ENCODE measurements around the gene TDRD12.
"Not testable (repeated sequence)": the region's sequence is repeated elsewhere in the genome, so short reads cannot be mapped to it uniquely, and the experiment has no call there.

The TDRD12 gene

DNA sequence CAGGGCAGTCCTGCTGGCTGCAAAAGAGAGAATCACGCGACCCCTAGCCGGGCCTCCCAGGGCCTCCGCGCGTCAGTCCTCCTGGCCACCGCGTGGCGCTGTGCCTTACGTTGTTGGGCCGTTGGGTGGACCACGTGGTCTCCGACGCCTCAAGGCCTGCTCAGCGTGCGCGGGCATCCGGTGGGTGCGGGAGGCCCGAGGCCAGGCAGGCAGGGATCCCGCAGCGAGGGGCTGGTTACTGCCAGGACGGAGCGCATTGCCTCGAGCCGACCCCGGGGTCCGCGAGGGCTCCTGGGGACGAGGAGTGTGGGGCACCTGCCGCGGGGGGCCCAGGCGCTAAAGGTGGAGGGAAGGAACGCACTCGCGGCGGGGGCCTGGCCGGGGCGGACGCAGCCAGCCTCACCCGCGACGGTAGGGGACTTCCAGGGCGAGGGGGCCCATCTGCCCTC, at the start of gene TDRD12:
TSS of gene TDRD12 (plus strand) at position 157 of the 449 bp plus-strand sequence. CDS start 306 bp downstream, outside the sequence.
- no peak for DNase-seq

DNA sequence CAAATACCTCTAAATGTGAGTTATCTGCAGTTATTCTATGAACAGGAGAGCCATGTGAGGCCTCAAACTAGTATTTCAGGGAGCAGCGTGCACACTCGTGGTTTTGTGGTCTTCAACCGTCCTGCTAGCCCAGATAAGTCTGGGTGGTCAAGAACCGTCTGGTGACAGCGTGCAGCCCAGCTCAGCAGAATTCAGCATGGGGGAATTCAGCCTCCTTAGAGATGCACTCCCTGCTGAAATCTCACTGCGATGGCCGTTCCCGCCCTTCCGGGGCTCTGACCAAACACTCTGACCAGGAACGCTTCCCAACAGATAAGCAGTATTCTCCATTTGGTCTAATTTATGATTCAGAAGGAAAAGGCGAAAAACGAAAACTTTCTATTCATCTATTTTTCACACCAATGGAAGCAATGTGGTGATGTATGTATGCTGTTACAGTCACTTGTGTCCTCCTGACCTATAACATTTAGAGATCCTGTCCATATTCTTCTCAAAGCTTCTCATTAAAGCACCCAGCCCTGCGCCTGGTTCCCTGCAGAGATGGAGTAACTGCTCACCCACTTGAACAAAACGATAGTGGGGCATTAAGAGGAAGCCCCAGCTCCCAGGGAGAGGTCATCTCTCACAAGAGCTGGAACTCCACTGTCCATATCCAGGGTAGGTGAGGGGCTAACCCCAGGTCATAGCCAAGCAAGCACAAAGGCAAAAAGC, 47.5 kb upstream of the TDRD12 start:
- DNase-seq, result no peak

- DNase-seq, result no peak
Measured at GRCh38 chr19:32672841-32673240, 46.7 kb upstream of the TDRD12 start.

DNA sequence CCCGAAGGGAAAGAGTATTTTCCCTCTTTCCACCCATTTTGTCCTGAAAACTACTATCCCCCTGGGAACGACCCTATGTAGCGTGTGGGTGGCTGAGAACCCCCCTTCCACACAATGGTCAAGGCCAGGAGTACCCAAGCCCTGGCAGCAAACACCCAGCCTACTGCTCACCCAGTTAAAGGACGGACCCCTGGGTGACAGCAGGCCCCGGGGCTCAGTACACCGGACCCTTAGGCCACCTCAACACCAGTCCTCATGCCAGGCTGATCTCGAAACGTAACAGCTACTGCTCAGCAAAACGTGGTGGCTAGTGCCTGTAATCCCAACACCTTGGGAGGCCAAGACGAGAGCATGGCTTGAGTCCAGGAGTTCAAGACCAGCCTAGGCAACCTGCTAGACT, 46.0 kb upstream of the TDRD12 start:
- DNase-seq, result no peak

GRCh38 chr19:32674153-32674930, 45.2 kb upstream of the TDRD12 start:
- no peak for DNase-seq

DNA sequence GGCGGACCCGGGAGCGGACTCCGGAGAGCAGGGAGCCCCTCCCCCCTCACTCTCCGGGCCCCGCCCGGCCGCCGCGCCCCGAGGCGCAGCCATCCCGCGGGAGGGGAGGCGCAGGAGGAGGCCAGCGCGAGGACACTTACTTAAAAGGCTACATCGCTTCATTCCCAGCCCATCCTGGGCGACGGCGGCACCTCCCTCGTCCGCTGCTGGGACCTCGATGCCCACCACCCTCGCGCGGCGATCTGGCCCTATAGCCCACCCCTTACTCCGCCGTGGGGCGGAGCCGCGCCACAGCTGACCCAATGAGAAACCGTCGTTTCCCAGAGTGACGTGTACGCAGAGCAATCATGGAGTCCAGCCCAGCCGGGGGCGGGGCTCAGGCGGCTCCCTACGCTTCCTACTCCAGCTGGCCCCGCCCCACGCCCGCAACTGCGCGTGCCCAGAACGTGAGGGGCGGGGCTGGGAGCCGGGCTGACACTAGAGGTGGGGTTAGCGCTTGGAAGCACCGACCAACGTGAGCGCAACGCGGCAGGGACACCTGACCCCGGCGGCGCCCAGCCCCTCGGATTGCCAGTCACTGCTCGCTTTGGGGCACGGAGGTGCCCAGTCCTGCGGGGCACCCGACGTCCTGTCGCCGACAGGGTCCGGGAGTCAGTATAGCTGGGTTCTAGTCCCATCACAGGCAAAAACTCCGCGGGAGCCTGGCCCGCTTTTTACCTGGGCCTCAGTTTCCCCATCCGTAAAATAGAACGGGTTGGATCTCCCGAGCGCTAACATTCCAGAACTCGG, 44.4 kb upstream of the TDRD12 start, which contains the start of gene ANKRD27:
TSS of gene ANKRD27 (minus strand) at position 250 of the 789 bp plus-strand sequence. CDS start 16,165 bp downstream, outside the sequence.
- DNase-seq, result peak; percentile 93

DNA sequence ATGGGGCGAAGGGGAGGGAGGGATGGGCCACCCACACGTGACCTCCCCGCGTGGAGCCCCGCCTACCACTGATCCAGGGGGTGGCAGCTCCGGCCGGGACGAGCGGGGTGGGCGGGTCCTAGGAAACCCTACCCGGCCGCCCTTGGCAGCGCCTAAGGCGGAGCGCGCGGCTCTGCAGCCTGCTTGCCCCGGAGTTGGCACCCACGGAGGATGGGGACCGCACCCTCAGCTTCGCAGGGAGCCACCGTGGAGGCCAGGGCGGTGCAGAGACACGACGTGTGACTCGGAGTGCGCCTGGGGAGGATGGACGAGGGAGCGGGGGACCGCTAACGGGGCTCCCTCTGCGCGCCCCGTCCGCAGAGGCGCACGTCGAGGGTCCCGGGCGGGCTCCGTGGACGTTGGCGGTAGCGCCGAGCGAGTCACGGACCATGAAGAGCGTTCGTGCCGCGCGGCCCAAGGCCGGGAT, 43.8 kb upstream of the TDRD12 start, which contains the start of gene RGS9BP:
TSS of gene RGS9BP (plus strand) at position 129 of the 466 bp plus-strand sequence. CDS start 416 bp downstream, outside the sequence.
- DNase-seq, result peak; percentile 41

GRCh38 chr19:32676186-32676894, 43.2 kb upstream of the TDRD12 start:
- DNase-seq, result peak; percentile 26

DNA sequence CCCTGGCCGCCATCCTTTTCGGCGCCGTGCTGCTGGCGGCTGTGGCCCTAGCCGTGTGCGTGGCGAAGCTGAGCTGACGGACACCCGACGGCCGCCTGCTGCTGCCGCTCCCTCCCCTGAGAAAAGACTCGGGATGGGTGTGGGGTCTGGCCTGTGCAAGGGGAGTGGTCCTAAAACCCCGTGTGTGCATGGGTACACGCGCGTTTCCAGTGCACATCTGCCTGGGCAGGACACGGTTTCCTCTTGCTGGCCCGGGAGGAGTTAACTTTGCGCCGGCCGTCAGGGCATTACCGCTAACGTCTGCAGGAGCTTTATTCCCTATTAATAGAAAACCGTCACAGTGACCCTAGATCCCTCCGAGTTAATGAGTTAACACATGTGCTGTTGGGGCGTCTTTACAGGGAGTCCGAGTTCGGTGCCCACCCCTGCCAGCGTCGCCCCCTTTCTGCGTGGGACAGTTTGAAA, 42.6 kb upstream of the TDRD12 start:
- DNase-seq, result no peak

DNA sequence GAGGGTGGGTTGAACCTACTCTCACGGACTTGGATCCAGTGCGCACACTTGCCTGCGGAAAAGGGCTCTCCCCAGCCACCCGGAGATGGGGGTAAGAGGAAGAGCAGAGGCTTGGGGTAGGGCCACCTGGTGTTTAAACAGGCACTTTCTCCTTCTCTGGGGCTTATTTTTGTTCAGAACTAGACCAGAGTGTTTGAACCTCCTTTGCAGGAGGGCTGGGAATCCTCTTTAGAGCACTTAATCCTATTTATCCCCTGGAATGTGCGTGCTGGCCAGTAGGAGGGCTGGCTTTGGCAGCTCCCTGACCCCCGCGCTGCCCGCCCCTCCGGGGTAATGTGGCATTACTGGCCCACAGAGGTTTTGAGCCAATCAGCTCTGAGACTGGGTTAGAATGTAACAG, 41.9 kb upstream of the TDRD12 start:
- no peak for DNase-seq

GRCh38 chr19:32680986-32681385, 38.6 kb upstream of the TDRD12 start:
- no peak for DNase-seq

DNA sequence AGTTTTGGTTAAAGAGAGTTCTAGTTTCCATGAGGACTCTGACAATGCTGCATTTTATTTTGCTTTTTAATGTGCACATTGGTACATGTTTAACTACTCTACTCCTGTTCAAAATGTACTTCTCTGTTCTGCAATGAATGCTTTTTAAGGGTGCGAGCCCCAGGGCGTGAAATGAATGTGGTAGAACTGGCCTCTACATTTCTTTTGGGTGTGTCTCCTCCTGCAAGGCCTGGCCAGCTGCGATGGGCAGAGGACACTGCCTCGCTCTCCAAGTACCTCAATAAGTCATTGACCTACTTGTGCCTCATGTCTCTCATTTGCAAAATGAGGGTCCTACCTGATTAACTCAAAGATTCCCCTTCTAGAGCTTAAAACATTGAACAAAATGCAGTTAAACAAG, 37.2 kb upstream of the TDRD12 start:
- DNase-seq, result no peak

DNA sequence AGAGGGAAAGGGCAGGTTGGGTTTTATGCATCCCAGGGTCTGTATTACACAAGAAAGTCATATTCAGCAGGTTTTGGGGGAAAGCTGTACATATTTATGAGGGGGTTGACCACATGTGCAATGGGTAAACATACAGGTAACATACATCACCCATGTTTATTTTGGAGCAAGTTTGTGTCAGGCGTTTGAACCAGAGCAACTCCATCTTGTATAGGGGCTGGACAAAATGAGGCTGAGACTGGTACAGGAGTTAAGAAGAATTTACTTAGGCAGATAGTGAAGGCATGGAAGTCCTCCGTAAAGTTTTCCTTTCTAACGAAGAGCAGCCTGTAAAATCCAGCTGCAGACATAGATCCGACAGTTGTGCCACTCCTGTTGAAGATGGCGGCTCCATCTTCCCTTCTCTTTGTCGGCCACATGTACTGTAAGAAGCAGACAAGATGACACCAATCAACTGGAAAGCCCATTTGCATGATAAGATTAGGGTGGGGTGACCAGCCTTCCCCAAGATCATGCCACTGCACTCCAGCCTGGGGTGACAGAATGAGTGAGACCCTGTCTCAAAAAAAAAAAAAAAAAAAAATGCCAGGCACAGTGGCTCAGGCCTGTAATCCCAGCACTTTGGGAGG, 32.6 kb upstream of the TDRD12 start:
- no peak for DNase-seq

GRCh38 chr19:32687681-32688080, 31.9 kb upstream of the TDRD12 start:
- no peak for DNase-seq

- DNase-seq, result no peak
Measured at GRCh38 chr19:32688311-32688710, 31.3 kb upstream of the TDRD12 start.

GRCh38 chr19:32691291-32691951, 28.1 kb upstream of the TDRD12 start, which contains the start of gene NUDT19:
Gene NUDT19, plus strand, starts transcription at chr19:32691821. Its CDS starts 140 bp downstream, at chr19:32691961.
- peak; percentile 86 for DNase-seq

DNA sequence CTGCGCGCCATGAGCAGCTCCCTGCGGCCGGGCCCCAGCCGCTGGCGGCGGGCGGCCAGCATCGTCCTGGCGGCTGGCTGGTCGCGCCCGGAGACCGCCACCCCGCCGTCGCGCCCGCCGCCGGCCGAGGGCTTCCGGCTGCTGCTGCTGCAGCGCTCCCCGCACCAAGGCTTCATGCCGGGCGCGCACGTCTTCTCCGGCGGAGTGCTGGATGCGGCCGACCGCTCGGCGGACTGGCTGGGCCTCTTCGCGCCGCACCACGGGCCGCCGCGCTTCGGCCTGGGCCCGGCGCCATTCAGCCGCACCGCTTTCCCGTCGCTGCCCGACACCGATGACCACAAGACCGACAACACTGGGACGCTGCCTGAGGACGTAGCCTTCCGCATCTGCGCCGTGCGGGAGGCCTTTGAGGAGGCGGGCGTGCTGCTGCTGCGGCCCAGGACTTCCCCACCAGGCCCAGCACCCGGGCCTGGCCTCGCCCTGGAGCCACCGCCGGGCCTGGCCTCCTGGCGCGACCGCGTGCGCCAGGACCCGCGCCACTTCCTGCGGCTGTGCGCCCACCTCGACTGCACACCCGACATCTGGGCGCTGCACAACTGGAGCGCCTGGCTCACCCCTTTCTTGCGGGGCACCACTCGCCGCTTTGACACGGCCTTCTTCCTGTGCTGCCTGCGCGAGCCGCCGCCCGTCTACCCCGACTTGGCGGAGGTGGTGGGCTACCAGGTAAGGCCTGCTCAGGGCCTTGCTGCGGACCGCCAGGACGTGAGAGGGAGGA, 27.4 kb upstream of the TDRD12 start:
- DNase-seq, result peak; percentile 15

- DNase-seq, result no peak
Measured at GRCh38 chr19:32692727-32693061, 26.9 kb upstream of the TDRD12 start.

- DNase-seq, result not testable (repeated sequence)
Measured at GRCh38 chr19:32693151-32694108, 26.1 kb upstream of the TDRD12 start.

Data from NCI-H510A (cell line).